GM19455 (cell line): ENCODE data around the gene KMT5B.

ENCODE experiments used
- ATAC-seq: cut with Tn5 transposase; IDR thresholded peaks from one replicate; pipeline ENCODE4 v1.9.1; 2021; ENCODE audit not compliant: unreplicated experiment

The KMT5B gene

DNA sequence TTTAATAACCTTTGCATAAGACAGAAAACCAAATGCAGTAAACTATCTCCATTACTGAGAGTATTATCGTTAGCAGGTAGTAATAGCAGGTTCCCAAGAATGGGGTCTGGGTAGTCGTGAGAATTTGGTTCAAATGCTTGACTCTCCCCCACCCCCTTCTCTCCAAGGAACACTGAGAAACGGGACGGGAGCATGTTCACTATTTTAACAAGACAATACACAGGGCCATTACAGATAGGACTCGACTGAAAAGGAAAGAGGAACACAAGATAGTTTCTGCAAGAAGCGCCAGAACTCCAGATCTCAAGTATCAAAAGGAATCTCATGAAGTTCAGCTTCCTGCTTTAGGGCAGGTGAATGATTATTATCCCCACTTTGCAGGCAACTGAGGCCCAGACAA is 27.0 kb downstream of the KMT5B start:
- ATAC-seq: no peak

GRCh38 chr11:68181719-68182451 is 31.2 kb downstream of the KMT5B start:
- no peak for ATAC-seq

- no peak for ATAC-seq
These were observed 33.2 kb downstream of the KMT5B start for GRCh38 chr11:68179847-68180246.

GRCh38 chr11:68177877-68178276 is 35.2 kb downstream of the KMT5B start:
- ATAC-seq: no peak

- no peak for ATAC-seq
These were observed 39.2 kb downstream of the KMT5B start for GRCh38 chr11:68173926-68174325.

GRCh38 chr11:68169442-68169841 is 43.7 kb downstream of the KMT5B start:
- ATAC-seq: no peak

DNA sequence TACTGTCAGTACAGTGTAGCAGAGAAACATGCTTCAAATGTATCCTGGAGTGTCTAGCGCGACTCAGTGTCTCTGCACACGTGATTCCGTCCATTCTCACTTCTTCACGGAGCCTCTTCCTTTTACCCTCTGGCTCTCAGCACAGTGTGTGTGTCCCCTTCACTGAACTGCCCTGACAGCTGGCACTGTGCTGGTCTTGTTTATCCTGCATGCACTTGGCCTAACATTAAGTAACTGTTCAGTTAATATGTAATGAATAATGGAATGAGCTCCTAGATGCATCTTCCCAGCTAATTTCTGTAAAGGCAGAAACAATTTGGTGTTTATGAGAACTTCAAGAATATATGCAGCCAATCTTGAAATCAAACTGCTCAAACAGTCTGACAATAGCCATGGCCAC is 44.4 kb downstream of the KMT5B start:
- ATAC-seq: no peak

DNA sequence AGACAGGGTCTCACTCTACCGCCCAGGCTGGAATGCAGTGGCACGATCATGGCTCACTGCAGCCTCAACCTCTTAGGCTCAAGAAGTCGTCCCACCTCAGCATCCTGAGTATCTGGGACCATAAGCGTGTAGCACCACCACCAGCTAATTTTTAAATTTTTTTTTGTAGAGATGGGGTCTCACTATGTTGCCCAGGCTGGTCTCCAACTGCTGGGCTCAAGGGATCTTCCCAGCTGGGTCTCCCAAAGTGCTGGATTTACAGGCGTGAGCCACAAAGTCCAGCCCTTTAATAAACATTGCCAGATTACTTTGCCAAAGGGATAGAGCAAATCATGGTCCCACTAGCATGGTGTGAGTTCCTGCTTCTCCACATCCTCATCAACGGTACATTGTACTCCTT is 45.6 kb downstream of the KMT5B start:
- no peak for ATAC-seq

- ATAC-seq: no peak
These were observed 46.1 kb downstream of the KMT5B start for GRCh38 chr11:68166969-68167368.

GRCh38 chr11:68165601-68166000 is 47.5 kb downstream of the KMT5B start:
- no peak for ATAC-seq

DNA sequence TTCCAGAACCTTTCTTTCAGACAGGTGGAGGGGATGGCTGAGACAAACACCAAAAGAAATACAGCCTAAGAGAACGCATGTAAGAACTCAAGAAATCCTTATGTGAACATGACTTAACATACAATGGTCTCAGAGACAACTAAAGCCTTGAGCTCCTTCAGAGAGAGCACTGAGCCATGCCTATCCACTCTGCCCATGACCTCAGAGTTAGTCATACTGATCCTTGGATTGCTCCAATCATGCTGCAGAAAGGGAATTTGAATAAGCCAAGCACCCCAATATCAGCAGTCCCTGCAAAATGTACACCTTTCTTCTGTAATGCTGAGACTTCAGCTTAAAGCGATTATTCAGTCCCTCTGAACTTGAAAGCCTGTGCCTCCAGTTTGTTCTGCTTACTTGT is 48.7 kb downstream of the KMT5B start:
- no peak for ATAC-seq

DNA sequence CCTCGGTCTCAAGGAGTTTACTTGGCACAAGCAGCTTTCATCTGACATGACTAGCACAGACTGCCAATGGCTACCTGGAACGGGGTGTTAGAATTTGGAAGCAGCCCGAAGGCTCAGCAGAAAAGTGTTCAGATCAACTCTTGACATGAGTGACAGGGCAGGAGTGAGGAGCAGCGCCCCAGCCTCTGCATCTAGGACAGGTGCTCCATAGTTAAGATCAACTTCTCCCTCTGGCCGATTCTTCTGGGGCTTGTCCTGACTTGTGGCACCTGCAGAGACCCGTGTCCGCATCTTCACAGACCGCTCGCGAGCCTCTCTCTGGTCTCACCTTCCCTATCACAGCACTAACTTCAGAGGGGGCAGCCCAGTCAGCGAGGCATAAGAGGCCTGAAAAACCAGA is 49.4 kb downstream of the KMT5B start:
- no peak for ATAC-seq

- ATAC-seq: no peak
These were observed 52.9 kb downstream of the KMT5B start for GRCh38 chr11:68160100-68160695.

GRCh38 chr11:68159665-68160064 is 53.4 kb downstream of the KMT5B start:
- no peak for ATAC-seq

DNA sequence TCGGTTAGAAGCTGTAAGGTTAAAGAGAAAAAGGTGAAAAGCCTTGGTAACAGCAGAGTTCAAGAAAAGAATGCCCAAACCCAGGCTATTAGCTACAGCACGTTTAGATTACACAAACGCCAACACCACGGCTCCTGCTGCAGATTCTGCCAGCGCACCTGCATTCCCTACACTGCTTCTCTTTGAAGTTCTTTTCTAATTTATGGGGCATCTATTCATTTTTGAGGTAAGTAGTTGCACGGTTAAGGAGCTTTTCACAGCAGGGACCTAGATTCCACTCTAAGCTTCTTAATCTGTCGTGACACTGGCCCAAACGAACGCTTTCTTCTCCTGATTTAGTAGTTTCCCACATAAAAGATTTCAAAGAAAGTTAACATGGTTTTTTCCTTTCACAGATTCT is 53.9 kb downstream of the KMT5B start:
- no peak for ATAC-seq

GRCh38 chr11:68158580-68158979 is 54.5 kb downstream of the KMT5B start:
- ATAC-seq: no peak

- no peak for ATAC-seq
These were observed 59.4 kb downstream of the KMT5B start for GRCh38 chr11:68153742-68154141.

GRCh38 chr11:68150037-68150436 is 63.1 kb downstream of the KMT5B start:
- no peak for ATAC-seq

DNA sequence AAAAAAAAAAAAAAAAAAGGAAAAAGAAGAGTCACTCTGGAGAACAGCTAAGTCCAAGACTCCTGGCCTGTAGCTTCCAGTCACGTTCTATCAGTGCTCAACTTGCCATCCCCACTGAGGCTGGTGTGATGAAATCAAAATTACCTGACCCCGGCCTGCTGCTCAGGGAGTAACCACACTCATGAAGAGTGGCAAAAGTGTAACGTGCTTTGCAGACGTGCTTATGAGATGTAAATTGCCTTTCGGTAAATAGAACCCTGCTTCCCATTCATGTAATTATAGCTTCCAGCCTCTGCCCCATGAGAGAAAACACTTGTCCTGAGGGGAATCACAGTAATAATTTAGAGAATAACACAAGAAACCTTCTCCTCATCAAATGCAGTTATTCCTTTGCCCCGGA is 63.7 kb downstream of the KMT5B start:
- ATAC-seq: no peak

- no peak for ATAC-seq
These were observed 64.2 kb downstream of the KMT5B start for GRCh38 chr11:68148879-68149278.

DNA sequence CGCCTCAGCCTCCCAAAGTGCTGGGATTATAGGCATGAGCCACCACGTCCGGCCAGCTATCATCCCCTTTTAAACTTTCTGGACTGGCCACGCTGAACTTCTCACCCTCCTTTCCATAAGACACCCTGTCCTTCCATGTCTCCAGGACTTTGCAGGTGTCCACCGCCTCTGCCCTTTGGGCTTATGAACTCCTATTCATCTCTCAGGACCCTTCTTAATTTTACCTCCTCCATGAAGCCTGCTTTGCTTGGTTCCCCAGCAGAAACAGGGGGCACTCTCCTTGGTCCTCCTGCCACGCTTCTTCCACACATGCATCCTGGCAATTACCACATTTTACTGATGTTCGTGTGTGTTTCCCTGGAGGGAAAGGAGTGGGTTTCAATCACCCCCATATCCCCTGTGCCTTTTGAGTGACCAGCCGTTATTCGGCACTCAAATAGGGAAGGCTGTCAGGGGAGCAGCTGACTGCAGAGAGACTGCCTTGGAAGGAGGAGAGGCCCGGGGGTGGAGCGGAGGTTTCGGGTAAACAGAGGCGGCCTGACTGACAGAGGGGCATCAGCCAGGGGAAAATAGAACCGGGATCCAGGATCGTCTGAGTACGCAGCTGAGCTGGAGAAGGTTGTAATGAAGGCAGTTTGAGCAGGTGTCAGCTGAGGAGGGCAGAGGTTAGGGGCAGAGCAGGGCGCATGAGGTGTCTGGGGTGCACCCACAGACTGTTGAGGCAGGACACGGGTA is 64.9 kb downstream of the KMT5B start:
- ATAC-seq: no peak
